K562 (cell line): ENCODE measurements around the gene ARHGEF1. TPM values are rescaled to one million over a fixed set of nuclear protein-coding genes. Genes with fewer than 3 reads are reported as not detected.
A peak's percentile ranks its signal among the peaks of the same experiment; 100 is the strongest.

ENCODE experiments used
- BHLHE40 ChIP-seq: IDR thresholded peaks from 2 replicates; pipeline ENCODE4 v1.6.1; 2011; ENCODE audit warnings: low read length, improper control_type of control experiment
- DDX20 ChIP-seq: fragments of 450-650 bp; IDR thresholded peaks from 2 replicates; pipeline ENCODE4 v1.6.1; 2016; ENCODE audit warnings: missing genetic modification characterization, low read depth, mild to moderate bottlenecking, missing compliant biosample characterization, moderate library complexity
- FOXA1 ChIP-seq: fragments of 450-650 bp; IDR thresholded peaks from 2 replicates; pipeline ENCODE4 v1.6.1; 2016; ENCODE audit warnings: mild to moderate bottlenecking, borderline replicate concordance
- FUS ChIP-seq: fragments of 200-400 bp; formaldehyde crosslinking; optimal IDR thresholded peaks from 2 replicates; pipeline ENCODE3; 2017; ENCODE audit warnings: low read depth, low read length
- HSF4 ChIP-seq: fragments of 250-450 bp; sonication (Bioruptor Pico); IDR thresholded peaks from 2 replicates; pipeline ENCODE4 v2.1.2; 2022; ENCODE audit warnings: mild to moderate bottlenecking, moderate library complexity, borderline replicate concordance
- NR2C2 ChIP-seq, 2 experiments: fragments of 200-800 bp in 1 of 2; sonication (Bioruptor generic) in 1 of 2; sonication (generic) in 1 of 2; formaldehyde crosslinking in 1 of 2; IDR thresholded peaks; 2 replicates each; pipeline versions ENCODE4 v1.6.1 to v1.8.0; 2016 to 2022; ENCODE audit warnings: mild to moderate bottlenecking in 1 of 2, missing compliant biosample characterization in 1 of 2, missing genetic modification characterization in 1 of 2, missing genetic modification reagents in 1 of 2
- SETDB1 ChIP-seq: IDR thresholded peaks from one replicate; pipeline ENCODE4 v1.6.1; 2012; ENCODE audit warnings: low read length, control low read depth, inconsistent platforms
- SREBF1 ChIP-seq: fragments of 150-350 bp; IDR thresholded peaks from 2 replicates; pipeline ENCODE4 v1.6.1; 2014; ENCODE audit warnings: antibody characterized with exemption, low read depth, low read length, borderline replicate concordance
- ZC3H11A ChIP-seq: IDR thresholded peaks from 2 replicates; pipeline ENCODE4 v1.6.1; 2012; ENCODE audit warnings: low read depth, low read length, improper control_type of control experiment
- ZFP30 ChIP-seq: fragments of 250-450 bp; sonication (Bioruptor Pico); IDR thresholded peaks from 2 replicates; pipeline ENCODE4 v1.8.0; 2022; ENCODE audit warnings: moderate library complexity, mild to moderate bottlenecking, inconsistent platforms, borderline replicate concordance
- ZNF436 ChIP-seq: fragments of 250-450, 450-650 bp; sonication (Bioruptor Pico); formaldehyde crosslinking; IDR thresholded peaks from 2 replicates; pipeline ENCODE4 v1.7.0; 2020; ENCODE audit warnings: mild to moderate bottlenecking
- polyA plus RNA-seq, 8 experiments: library from polyadenylated mRNA; depleted of rRNA in 4 of 8; stranded (reverse) in 5 of 8; unstranded in 3 of 8; fragments of >200 nt; fragmentation: Nextera tagmentation in 2 of 8; fragmentation: Illumina TruSeq in 1 of 8; extraction: Ambion mirVana in 2 of 8; extraction: Trizol in 1 of 8; gene quantifications; 2 replicates each; pipeline versions ENCODE4 v1.2.1 to v1.2.3, GENCODE V29; 2011 to 2014; ENCODE audit warnings: inconsistent platforms in 1 of 8, missing spikeins in 1 of 8
- total RNA-seq, 7 experiments: library from RNA; depleted of rRNA in 6 of 7; stranded (reverse); fragments of >200 nt in 6 of 7; fragmentation: Illumina TruSeq in 2 of 7; extraction: Trizol in 2 of 7; gene quantifications; 2 replicates each; pipeline versions ENCODE4 v1.2.1 to v1.2.3, GENCODE V29; 2011 to 2021; ENCODE audit warnings: low replicate concordance in 1 of 7
- TF ChIP-seq, protein P1 (sequence below): fragments of 200-400 bp; formaldehyde crosslinking; IDR thresholded peaks from 2 replicates; pipeline ENCODE4 v1.6.1; 2017; ENCODE audit warnings: mild to moderate bottlenecking, low read depth, low read length, moderate library complexity
- TF ChIP-seq, protein P2 (sequence below), 2 experiments: fragments of 450-650 bp in 1 of 2; sonication (generic) in 1 of 2; formaldehyde crosslinking in 1 of 2; IDR thresholded peaks in 1 of 2; conservative IDR thresholded peaks in 1 of 2; 2 replicates each; pipeline versions ENCODE4 v1.6.1 to v1.8.1; 2016 to 2023; ENCODE audit warnings: mild to moderate bottlenecking in 2 of 2, moderate library complexity in 2 of 2, inconsistent platforms in 1 of 2, missing genetic modification reagents in 1 of 2
- TF ChIP-seq, protein P3 (sequence below), 2 experiments: fragments of 450-650 bp; conservative IDR thresholded peaks; 2 replicates each; pipeline ENCODE4 v1.6.1; 2017; ENCODE audit warnings: mild to moderate bottlenecking in 2 of 2, moderate library complexity in 2 of 2
- TF ChIP-seq, protein P4 (sequence below): sonication (generic); formaldehyde crosslinking; IDR thresholded peaks from 2 replicates; pipeline ENCODE4 v1.8.1; 2023; ENCODE audit warnings: mild to moderate bottlenecking, missing genetic modification reagents
- TF ChIP-seq, protein P5 (sequence below): sonication (generic); formaldehyde crosslinking; IDR thresholded peaks from 2 replicates; pipeline ENCODE4 v1.8.0; 2022; ENCODE audit warnings: mild to moderate bottlenecking, missing genetic modification reagents

Gene ARHGEF1
- total and polyA plus RNA-seq, 9 of the 15 experiments (the other 6 are each of a cell fraction or from before 2014, with no cell fraction given), result 1.9 to 149 (median 29.8) TPM

DNA sequence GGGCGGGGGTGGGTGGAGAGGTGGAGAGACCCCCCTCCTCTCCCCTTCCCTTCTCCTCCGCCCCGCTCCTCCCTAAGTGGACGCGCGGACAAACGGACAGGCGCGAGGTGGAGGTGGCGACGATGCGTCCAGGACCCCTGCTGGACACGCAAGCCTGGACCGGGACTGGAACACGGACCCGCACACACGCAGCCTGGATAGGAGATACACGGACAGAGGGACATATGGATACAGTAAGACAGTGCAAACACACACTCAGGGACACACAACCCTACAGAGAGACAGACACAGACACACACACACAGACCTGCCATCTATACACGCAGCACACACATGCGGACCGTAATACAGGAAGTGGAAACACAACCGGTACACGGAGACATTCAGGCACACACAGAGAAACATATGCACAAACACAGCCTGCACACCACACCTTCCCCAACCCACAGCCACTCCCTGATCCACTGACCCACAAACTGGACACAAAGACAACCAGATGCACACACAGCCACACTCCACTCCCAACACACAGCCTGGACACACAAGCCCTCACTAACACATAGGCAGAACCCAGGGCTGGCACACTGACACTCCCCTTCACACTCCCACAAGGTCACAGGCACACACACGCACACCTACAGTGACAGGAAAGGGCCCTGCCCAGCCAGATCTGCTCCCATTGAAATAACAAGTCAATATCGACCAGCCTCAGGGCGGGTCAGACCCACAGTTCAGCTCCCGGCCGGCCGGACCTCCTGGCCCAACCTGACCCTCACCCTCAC, 46.0 kb downstream of the ARHGEF1 start (continued):
- TF ChIP-seq, protein P1, sequence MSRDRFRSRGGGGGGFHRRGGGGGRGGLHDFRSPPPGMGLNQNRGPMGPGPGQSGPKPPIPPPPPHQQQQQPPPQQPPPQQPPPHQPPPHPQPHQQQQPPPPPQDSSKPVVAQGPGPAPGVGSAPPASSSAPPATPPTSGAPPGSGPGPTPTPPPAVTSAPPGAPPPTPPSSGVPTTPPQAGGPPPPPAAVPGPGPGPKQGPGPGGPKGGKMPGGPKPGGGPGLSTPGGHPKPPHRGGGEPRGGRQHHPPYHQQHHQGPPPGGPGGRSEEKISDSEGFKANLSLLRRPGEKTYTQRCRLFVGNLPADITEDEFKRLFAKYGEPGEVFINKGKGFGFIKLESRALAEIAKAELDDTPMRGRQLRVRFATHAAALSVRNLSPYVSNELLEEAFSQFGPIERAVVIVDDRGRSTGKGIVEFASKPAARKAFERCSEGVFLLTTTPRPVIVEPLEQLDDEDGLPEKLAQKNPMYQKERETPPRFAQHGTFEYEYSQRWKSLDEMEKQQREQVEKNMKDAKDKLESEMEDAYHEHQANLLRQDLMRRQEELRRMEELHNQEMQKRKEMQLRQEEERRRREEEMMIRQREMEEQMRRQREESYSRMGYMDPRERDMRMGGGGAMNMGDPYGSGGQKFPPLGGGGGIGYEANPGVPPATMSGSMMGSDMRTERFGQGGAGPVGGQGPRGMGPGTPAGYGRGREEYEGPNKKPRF, result no peak
- TF ChIP-seq, protein P2, sequence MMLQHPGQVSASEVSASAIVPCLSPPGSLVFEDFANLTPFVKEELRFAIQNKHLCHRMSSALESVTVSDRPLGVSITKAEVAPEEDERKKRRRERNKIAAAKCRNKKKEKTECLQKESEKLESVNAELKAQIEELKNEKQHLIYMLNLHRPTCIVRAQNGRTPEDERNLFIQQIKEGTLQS (IDR thresholded peaks at IDR 0.05), result no peak
- TF ChIP-seq, protein P2 (CRISPR knock-in tag; conservative IDR thresholded peaks at IDR 0.05), result no peak
- TF ChIP-seq, protein P3, sequence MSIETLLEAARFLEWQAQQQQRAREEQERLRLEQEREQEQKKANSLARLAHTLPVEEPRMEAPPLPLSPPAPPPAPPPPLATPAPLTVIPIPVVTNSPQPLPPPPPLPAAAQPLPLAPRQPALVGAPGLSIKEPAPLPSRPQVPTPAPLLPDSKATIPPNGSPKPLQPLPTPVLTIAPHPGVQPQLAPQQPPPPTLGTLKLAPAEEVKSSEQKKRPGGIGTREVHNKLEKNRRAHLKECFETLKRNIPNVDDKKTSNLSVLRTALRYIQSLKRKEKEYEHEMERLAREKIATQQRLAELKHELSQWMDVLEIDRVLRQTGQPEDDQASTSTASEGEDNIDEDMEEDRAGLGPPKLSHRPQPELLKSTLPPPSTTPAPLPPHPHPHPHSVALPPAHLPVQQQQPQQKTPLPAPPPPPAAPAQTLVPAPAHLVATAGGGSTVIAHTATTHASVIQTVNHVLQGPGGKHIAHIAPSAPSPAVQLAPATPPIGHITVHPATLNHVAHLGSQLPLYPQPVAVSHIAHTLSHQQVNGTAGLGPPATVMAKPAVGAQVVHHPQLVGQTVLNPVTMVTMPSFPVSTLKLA (conservative IDR thresholded peaks at IDR 0.05), result peak; percentile 36 to 74; a peak in 3 of 4 replicates
- TF ChIP-seq, protein P4, sequence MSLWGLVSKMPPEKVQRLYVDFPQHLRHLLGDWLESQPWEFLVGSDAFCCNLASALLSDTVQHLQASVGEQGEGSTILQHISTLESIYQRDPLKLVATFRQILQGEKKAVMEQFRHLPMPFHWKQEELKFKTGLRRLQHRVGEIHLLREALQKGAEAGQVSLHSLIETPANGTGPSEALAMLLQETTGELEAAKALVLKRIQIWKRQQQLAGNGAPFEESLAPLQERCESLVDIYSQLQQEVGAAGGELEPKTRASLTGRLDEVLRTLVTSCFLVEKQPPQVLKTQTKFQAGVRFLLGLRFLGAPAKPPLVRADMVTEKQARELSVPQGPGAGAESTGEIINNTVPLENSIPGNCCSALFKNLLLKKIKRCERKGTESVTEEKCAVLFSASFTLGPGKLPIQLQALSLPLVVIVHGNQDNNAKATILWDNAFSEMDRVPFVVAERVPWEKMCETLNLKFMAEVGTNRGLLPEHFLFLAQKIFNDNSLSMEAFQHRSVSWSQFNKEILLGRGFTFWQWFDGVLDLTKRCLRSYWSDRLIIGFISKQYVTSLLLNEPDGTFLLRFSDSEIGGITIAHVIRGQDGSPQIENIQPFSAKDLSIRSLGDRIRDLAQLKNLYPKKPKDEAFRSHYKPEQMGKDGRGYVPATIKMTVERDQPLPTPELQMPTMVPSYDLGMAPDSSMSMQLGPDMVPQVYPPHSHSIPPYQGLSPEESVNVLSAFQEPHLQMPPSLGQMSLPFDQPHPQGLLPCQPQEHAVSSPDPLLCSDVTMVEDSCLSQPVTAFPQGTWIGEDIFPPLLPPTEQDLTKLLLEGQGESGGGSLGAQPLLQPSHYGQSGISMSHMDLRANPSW, result no peak
- TF ChIP-seq, protein P5, sequence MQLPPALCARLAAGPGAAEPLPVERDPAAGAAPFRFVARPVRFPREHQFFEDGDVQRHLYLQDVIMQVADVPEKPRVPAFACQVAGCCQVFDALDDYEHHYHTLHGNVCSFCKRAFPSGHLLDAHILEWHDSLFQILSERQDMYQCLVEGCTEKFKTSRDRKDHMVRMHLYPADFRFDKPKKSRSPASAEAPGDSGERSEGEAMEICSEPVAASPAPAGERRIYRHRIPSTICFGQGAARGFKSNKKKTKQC (CRISPR knock-in tag), result no peak
- TF ChIP-seq BHLHE40 (peak; percentile 11; the same call in 1 of the 2 replicates), ZC3H11A (no peak), DDX20 (tag) (no peak), SREBF1 (no peak), SETDB1 (no peak), FUS (no peak), FOXA1 (no peak), ZFP30 (CRISPR knock-in tag) (no peak), HSF4 (no peak), ZNF436 (CRISPR knock-in tag) (no peak), NR2C2 (CRISPR knock-in tag; IDR thresholded peaks at IDR 0.05) (no peak), NR2C2 (tag; IDR thresholded peaks at IDR 0.05) (no peak)
